HL-60 (cell line): Measurements from ENCODE around the gene NOL8.

Source experiments
- CTCF ChIP-seq: IDR thresholded peaks from one replicate; pipeline ENCODE4 v1.5.1; 2011; ENCODE audit warnings: low read length, control low read depth, inconsistent platforms; ENCODE audit not compliant: insufficient read depth
- POLR2AphosphoS5 ChIP-seq: IDR thresholded peaks from 2 replicates; pipeline ENCODE4 v1.6.1; 2012; ENCODE audit warnings: low read depth
- SPI1 ChIP-seq: IDR thresholded peaks from 2 replicates; pipeline ENCODE4 v1.6.1; 2012; ENCODE audit warnings: low read depth, mild to moderate bottlenecking, borderline replicate concordance

GRCh38 chr9:92360083-92360482 is 34.9 kb upstream of the NOL8 start:
- TF ChIP-seq CTCF = no peak
- TF ChIP-seq SPI1 = peak; percentile 80
- TF ChIP-seq POLR2AphosphoS5 = no peak
